Tibial nerve (tissue), 4 donors: Measurements from ENCODE around the gene GSG1. TPM values are rescaled to one million over a fixed set of nuclear protein-coding genes. Genes with fewer than 3 reads are reported as not detected.
"Not testable (repeated sequence)": the region's sequence is repeated elsewhere in the genome, so short reads cannot be mapped to it uniquely, and the experiment has no call there.

Experiments used
- DNase-seq, 2 donors: peaks; one replicate each; pipeline ENCODE4 v3.0.0-alpha.2; 2019; ENCODE audit warnings: low spot score in 2 of 2
- H3K27ac ChIP-seq, 4 donors: fragments of 200-600 bp; sonication (generic) in 3 of 4; one replicate each; pipeline ENCODE4 v1.5.1; 2017 to 2019; ENCODE audit warnings: mild to moderate bottlenecking in 1 of 4
- H3K27me3 ChIP-seq, 2 donors: fragments of 200-600 bp; sonication (generic) in 1 of 2; one replicate each; pipeline versions ENCODE4 v1.5.1 to v1.6.0; 2017 to 2019
- H3K36me3 ChIP-seq, 3 donors: fragments of 200-600 bp; sonication (generic); one replicate each; pipeline ENCODE4 v1.5.1; 2018 to 2019
- H3K4me1 ChIP-seq, 4 donors: fragments of 200-600 bp; sonication (generic) in 3 of 4; one replicate each; pipeline ENCODE4 v1.5.1; 2017 to 2019
- H3K4me3 ChIP-seq, 4 donors: fragments of 200-600 bp; sonication (generic) in 3 of 4; one replicate each; pipeline ENCODE4 v1.5.1; 2017 to 2019; ENCODE audit warnings: mild to moderate bottlenecking in 1 of 4, moderate library complexity in 1 of 4
- H3K9me3 ChIP-seq, 4 donors: fragments of 200-600 bp; sonication (generic) in 3 of 4; one replicate each; pipeline ENCODE4 v1.5.1; 2017 to 2019
- CTCF ChIP-seq, 5 experiments: fragments of 200-600 bp in 3 of 5; fragments of 450-650 bp in 2 of 5; sonication (generic) in 3 of 5; IDR thresholded peaks; one replicate each; pipeline ENCODE4 v1.5.1; 2016 to 2019; ENCODE audit warnings: antibody characterized with exemption in 5 of 5, mild to moderate bottlenecking in 3 of 5, moderate library complexity in 2 of 5
- EP300 ChIP-seq, 2 donors: sonication (generic); formaldehyde crosslinking; IDR thresholded peaks; one replicate each; pipeline ENCODE4 v1.6.1; 2017; ENCODE audit warnings: antibody characterized with exemption in 2 of 2, mild to moderate bottlenecking in 1 of 2
- POLR2A ChIP-seq, 2 donors: fragments of 450-650 bp; IDR thresholded peaks; one replicate each; pipeline ENCODE4 v1.6.1; 2017; ENCODE audit warnings: antibody characterized with exemption in 2 of 2, mild to moderate bottlenecking in 2 of 2, moderate library complexity in 2 of 2
- WGBS, 2 donors: methylation state at CpG; one replicate each; pipeline ENCODE4 v1.1.5; 2018; 5-methylcytosine and 5-hydroxymethylcytosine counted together
- total RNA-seq, 4 donors: library from RNA; depleted of rRNA; stranded (reverse); fragments of >200 nt; gene quantifications; one replicate each; pipeline ENCODE4 v1.1.0, GENCODE V29; 2016

GSG1 gene
- total RNA-seq, 4 donors from 2014 or later = not detected

DNA sequence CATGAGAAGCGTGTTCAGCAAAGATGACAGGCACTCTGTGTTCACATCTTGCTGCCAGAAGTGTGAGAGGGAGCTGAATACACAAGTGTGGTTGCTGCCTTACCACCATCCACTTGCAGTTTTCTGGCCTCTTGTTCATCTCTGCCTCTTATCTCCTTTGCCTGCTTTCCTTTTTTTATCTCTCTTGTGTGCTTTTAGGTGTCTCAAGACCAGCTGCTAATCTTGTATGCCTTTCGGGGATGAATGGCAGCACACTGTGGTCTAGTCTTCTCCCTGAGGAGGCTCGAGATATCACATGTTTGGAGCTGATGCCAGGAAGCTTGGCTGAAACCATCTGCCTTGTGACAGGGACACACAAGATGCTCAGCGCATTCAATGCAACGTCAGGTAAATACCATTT is 42.1 kb downstream of the GSG1 start:
- no peak for DNase-seq
- H3K36me3 ChIP-seq = peaks cover 0 to 44% (median 5%) of the 10 kb centered on the region in 3 donors
- WGBS, 2 donors = 92% methylated on average over 5 of the region's 5 CpGs

DNA sequence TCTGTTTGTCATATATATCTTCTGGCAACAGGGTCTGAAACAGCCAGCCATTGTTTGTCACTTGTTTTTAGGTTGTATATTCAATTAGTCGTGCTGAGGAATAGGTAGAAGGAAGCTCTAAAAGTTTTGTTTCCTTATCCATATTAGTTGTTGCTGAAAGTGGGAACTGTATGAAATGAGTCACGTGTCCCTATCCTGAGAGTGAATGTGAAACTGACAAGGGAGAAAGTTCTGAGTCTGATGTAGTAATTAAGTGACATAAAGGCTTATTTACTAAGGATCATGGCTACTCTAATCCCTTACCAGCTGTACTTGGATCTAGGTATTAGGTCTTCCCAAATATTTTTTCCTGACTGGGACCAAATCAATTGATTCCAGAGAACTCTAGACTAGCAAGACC is 42.9 kb downstream of the GSG1 start:
- no peak overlapping the region for H3K27ac ChIP-seq
- WGBS, 2 donors = 76 to 80% methylated on average over 2 of the region's 2 CpGs
- TF ChIP-seq CTCF (IDR thresholded peaks at IDR 0.05) (no peak), POLR2A (IDR thresholded peaks at IDR 0.05) (no peak), EP300 (IDR thresholded peaks at IDR 0.05) (no peak)
- peaks cover 0 to 6% (median 0%) of the 10 kb centered on the region in 4 donors for H3K4me1 ChIP-seq
- no peak overlapping the region for H3K4me3 ChIP-seq
- peaks cover 0 to 45% (median 5%) of the 10 kb centered on the region in 3 donors for H3K36me3 ChIP-seq
- no peaks in the 10 kb centered on the region for H3K27me3 ChIP-seq
- H3K9me3 ChIP-seq = no peaks in the 10 kb centered on the region
- no peak for DNase-seq

More for the DNA sequence above, 42.1 kb downstream of the GSG1 start:
- Histone ChIP-seq H3K9me3 (no peaks in the 10 kb centered on the region), H3K4me3 (no peak overlapping the region), H3K27me3 (no peaks in the 10 kb centered on the region), H3K27ac (no peak overlapping the region), H3K4me1 (peaks cover 0 to 6% (median 0%) of the 10 kb centered on the region in 4 donors)
- TF ChIP-seq EP300 (IDR thresholded peaks at IDR 0.05) = no peak
- no peak for TF ChIP-seq CTCF (IDR thresholded peaks at IDR 0.05)
- TF ChIP-seq POLR2A (IDR thresholded peaks at IDR 0.05) = no peak

DNA sequence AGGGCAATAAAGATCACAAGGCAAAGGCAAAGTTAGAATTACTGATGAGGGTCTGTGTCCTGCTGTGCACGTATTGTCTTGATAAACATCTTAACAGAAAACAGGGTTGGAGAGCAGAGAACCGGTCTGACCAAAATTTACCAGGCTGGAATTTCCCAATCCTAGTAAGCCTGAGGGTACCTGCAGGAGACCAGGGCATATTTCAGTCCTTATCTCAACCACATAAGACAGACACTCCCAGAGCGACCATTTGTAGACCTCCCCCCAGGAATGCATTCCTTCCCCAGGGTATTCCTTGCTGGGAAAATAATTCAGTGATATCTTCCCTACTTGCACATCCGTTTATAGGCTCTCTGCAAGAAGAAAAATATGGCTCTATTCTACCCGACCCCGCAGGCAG is 49.9 kb downstream of the GSG1 start:
- H3K9me3 ChIP-seq, H3K27ac ChIP-seq, DNase-seq, H3K4me3 ChIP-seq, H3K27me3 ChIP-seq, H3K4me1 ChIP-seq, H3K36me3 ChIP-seq: not testable (repeated sequence)
- 90 to 92% methylated on average over 6 of the region's 6 CpGs for WGBS, 2 donors

DNA sequence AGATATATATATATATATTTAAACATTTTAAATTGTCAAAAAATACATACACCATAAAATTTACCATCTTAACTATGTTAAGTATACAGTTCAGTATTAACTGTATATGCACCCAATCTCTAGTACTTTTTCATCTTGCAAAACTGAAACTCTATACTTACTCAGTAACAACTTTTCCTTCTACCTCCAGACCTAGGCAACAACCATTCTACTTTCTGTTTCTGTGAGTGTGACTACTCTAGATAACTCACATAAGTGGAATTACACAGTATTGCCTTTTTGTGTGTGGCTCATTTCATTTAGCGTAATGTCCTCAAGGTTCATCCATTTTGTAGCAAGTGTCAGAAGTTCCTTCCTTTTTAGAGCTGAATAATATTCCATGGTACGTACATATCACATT is 51.0 kb downstream of the GSG1 start:
- no peak overlapping the region for H3K27ac ChIP-seq
- peaks cover 0 to 6% (median 0%) of the 10 kb centered on the region in 3 donors for H3K36me3 ChIP-seq
- H3K4me1 ChIP-seq = peaks cover 0 to 8% (median 3%) of the 10 kb centered on the region in 4 donors
- H3K4me3 ChIP-seq = no peak overlapping the region
- 48 to 50% methylated on average over 2 of the region's 2 CpGs for WGBS, 2 donors
- no peaks in the 10 kb centered on the region for H3K27me3 ChIP-seq
- H3K9me3 ChIP-seq = peaks cover 0 to 5% (median 0%) of the 10 kb centered on the region in 4 donors
- no peak for DNase-seq
- no peak for TF ChIP-seq EP300 (IDR thresholded peaks at IDR 0.05)
- no peak for TF ChIP-seq CTCF (IDR thresholded peaks at IDR 0.05)
- no peak for TF ChIP-seq POLR2A (IDR thresholded peaks at IDR 0.05)

GRCh38 chr12:13049816-13050215 is 53.7 kb downstream of the GSG1 start:
- WGBS, 2 donors = 50 to 70% methylated on average over 3 of the region's 3 CpGs
- peaks cover 0 to 23% (median 4%) of the 10 kb centered on the region in 4 donors for H3K4me1 ChIP-seq
- TF ChIP-seq CTCF (IDR thresholded peaks at IDR 0.05) = no peak
- TF ChIP-seq POLR2A (IDR thresholded peaks at IDR 0.05) = no peak
- no peak for TF ChIP-seq EP300 (IDR thresholded peaks at IDR 0.05)
- no peak for DNase-seq
- no peaks in the 10 kb centered on the region for H3K36me3 ChIP-seq
- no peaks in the 10 kb centered on the region for H3K27me3 ChIP-seq
- peaks cover 0 to 5% (median 0%) of the 10 kb centered on the region in 4 donors for H3K9me3 ChIP-seq
- no peak overlapping the region for H3K27ac ChIP-seq
- H3K4me3 ChIP-seq = no peak overlapping the region

GRCh38 chr12:13046964-13047363 is 56.5 kb downstream of the GSG1 start:
- DNase-seq = no peak
- 91 to 94% methylated on average over 1 of the region's 1 CpG for WGBS, 2 donors
- peaks cover 0 to 30% (median 5%) of the 10 kb centered on the region in 4 donors for H3K4me1 ChIP-seq
- H3K9me3 ChIP-seq = no peaks in the 10 kb centered on the region
- H3K36me3 ChIP-seq = no peaks in the 10 kb centered on the region
- no peak overlapping the region for H3K27ac ChIP-seq
- H3K4me3 ChIP-seq = no peak overlapping the region
- H3K27me3 ChIP-seq = no peaks in the 10 kb centered on the region
- TF ChIP-seq POLR2A (IDR thresholded peaks at IDR 0.05) (no peak), CTCF (IDR thresholded peaks at IDR 0.05) (no peak), EP300 (IDR thresholded peaks at IDR 0.05) (no peak)
